Pancreas (tissue), 10 donors: ENCODE results near the gene FOSL1. TPM values are rescaled to one million over a fixed set of nuclear protein-coding genes. Genes with fewer than 3 reads are reported as not detected.

Experiments
- ATAC-seq, 4 donors: fragments of 200-7000 bp; cut with Tn5 transposase; one replicate each; pipeline versions ENCODE4 v1.8.0 to v1.9.1; 2020; ENCODE audit warnings: mild to moderate bottlenecking in 4 of 4, moderate library complexity in 4 of 4
- DNase-seq, 6 donors: peaks; one replicate each; pipeline ENCODE4 v3.0.0-alpha.2; 2020
- FAIRE-seq: peaks from 2 replicates; lab custom pipeline; 2012; peaks lifted over from hg19 to GRCh38; lab: Jason Lieb, UNC
- H3K27ac ChIP-seq, 4 donors: fragments of 200-600 bp; sonication (generic); 1 replicate in 3 of 4; 2 replicates in 1 of 4; pipeline versions ENCODE4 v1.5.0 to v1.8.0; 2020
- H3K27me3 ChIP-seq, 4 donors: fragments of 200-600 bp; one replicate each; pipeline ENCODE4 v1.8.0; 2021
- H3K36me3 ChIP-seq, 3 donors: fragments of 200-600 bp; sonication (generic) in 1 of 3; one replicate each; pipeline versions ENCODE4 v1.5.0 to v1.8.0; 2020 to 2021
- H3K4me1 ChIP-seq, 3 donors: fragments of 200-600 bp; one replicate each; pipeline ENCODE4 v1.8.0; 2021
- H3K4me3 ChIP-seq, 4 donors: fragments of 200-600 bp; sonication (generic) in 2 of 4; one replicate each; pipeline versions ENCODE4 v1.5.0 to v1.8.0; 2020 to 2021
- H3K9me3 ChIP-seq, 4 donors: fragments of 200-600 bp; one replicate each; pipeline ENCODE4 v1.8.0; 2021
- CTCF ChIP-seq, 4 donors: fragments of 200-600 bp; sonication (generic) in 3 of 4; IDR thresholded peaks; one replicate each; pipeline versions ENCODE4 v1.5.0 to v1.8.0; 2021; ENCODE audit warnings: antibody characterized with exemption in 4 of 4
- WGBS, 2 donors: extraction: QIAGEN DNeasy Blood & Tissue Kit; methylation state at CpG; one replicate each; pipeline ENCODE4 v1.1.7; 2013; 5-methylcytosine and 5-hydroxymethylcytosine counted together
- intact Hi-C, 3 donors: fragments of 100-400 bp; cut with DNase I; formaldehyde crosslinking; loops; one replicate each; pipeline versions ENCODE4 v1.11.1 to v1.14.2; 2022
- polyA plus RNA-seq, 2 donors: library from polyadenylated mRNA; stranded (reverse); fragments of 200-250 nt; gene quantifications; one replicate each; pipeline ENCODE4 v1.2.3, GENCODE V29; 2013
- total RNA-seq, 6 donors: library from RNA; stranded (reverse); fragmentation: NEBNext Ultra II Directional in 4 of 6; extraction: Animal tissue kit (Norgen Biotek cat#: 25700) in 4 of 6; gene quantifications; one replicate each; pipeline versions ENCODE4 v1.2.1 to v1.2.4, GENCODE V29; 2021 to 2023
- donor health status: healthy with polysubstance abuse.
- donor health status: DM: no; HTN: no; CAD: no; lungs with moderate emphysema.
- donor health status: DM: no; HTN: no; CAD: no.
- donor health status: control.
- donor health status: control.
- donor health status: Bipolar disorder and iron deficiency.
- donor health status: DM: yes; HTN: yes; CAD: no.
- donor health status: DM: no; HTN: no; CAD: no.
- donor health status: DM: no; HTN: no; CAD: no.
- donor health status: DM: yes; HTN: yes; CAD: no.

Gene FOSL1
- total and polyA plus RNA-seq, 8 donors = 0.19 to 4.3 (median 0.69) TPM

- DNase-seq (no peak), FAIRE-seq (no peak), ATAC-seq (no peak)
- intact Hi-C loops = no loop called here
- Histone ChIP-seq H3K27ac (no peak overlapping the region), H3K36me3 (peaks cover 4 to 15% (median 8%) of the 10 kb centered on the region in 3 donors), H3K27me3 (no peaks in the 10 kb centered on the region), H3K4me1 (peaks cover 3 to 11% (median 4%) of the 10 kb centered on the region in 3 donors), H3K4me3 (no peak overlapping the region), H3K9me3 (no peaks in the 10 kb centered on the region)
- TF ChIP-seq CTCF (IDR thresholded peaks at IDR 0.05) = no peak
- WGBS, 2 donors = 95 to 96% methylated on average over 6 of the region's 6 CpGs
Measured at GRCh38 chr11:65853246-65853979, 46.8 kb downstream of the FOSL1 start.

- intact Hi-C loops = no loop called here
Measured at GRCh38 chr11:65852508-65853245, 47.5 kb downstream of the FOSL1 start.

GRCh38 chr11:65851811-65852507 lies 48.2 kb downstream of the FOSL1 start:
- H3K4me3 ChIP-seq = no peak overlapping the region
- FAIRE-seq (no peak), ATAC-seq (no peak), DNase-seq (no peak)
- TF ChIP-seq CTCF (IDR thresholded peaks at IDR 0.05) = no peak
- intact Hi-C loops = no loop called here
- H3K9me3 ChIP-seq = no peaks in the 10 kb centered on the region
- WGBS, 2 donors = 93 to 95% methylated on average over 10 of the region's 10 CpGs
- peaks cover 3 to 11% (median 4%) of the 10 kb centered on the region in 3 donors for H3K4me1 ChIP-seq
- H3K27ac ChIP-seq = no peak overlapping the region
- no peaks in the 10 kb centered on the region for H3K27me3 ChIP-seq
- H3K36me3 ChIP-seq = peaks cover 4 to 15% (median 8%) of the 10 kb centered on the region in 3 donors

More at GRCh38 chr11:65852508-65853245, 47.5 kb downstream of the FOSL1 start:
- 95 to 96% methylated on average over 31 to 33 of the region's 33 CpGs for WGBS, 2 donors
- DNase-seq (peak in 4 of 6 donors; percentile 18 to 78 (median 45)), FAIRE-seq (no peak), ATAC-seq (no peak)
- no peaks in the 10 kb centered on the region for H3K27me3 ChIP-seq
- H3K4me1 ChIP-seq = peaks cover 3 to 11% (median 4%) of the 10 kb centered on the region in 3 donors
- peaks cover 4 to 15% (median 8%) of the 10 kb centered on the region in 3 donors for H3K36me3 ChIP-seq
- no peak for TF ChIP-seq CTCF (IDR thresholded peaks at IDR 0.05)
- no peak overlapping the region for H3K27ac ChIP-seq
- no peak overlapping the region for H3K4me3 ChIP-seq
- no peaks in the 10 kb centered on the region for H3K9me3 ChIP-seq

- ATAC-seq = peak in 2 of 4 donors; percentile 12 to 13
Measured at GRCh38 chr11:65851083-65851579, 49.1 kb downstream of the FOSL1 start.

More at GRCh38 chr11:65851083-65851579, 49.1 kb downstream of the FOSL1 start:
- peaks cover 2 to 6% (median 3%) of the 10 kb centered on the region in 3 donors for H3K4me1 ChIP-seq
- H3K9me3 ChIP-seq = no peaks in the 10 kb centered on the region
- H3K27ac ChIP-seq = no peak overlapping the region
- H3K36me3 ChIP-seq = peaks cover 4 to 15% (median 8%) of the 10 kb centered on the region in 3 donors
- intact Hi-C loops = no loop called here
- no peaks in the 10 kb centered on the region for H3K27me3 ChIP-seq
- no peak for FAIRE-seq
- TF ChIP-seq CTCF (IDR thresholded peaks at IDR 0.05) = peak in 1 of 4 donors; percentile 10
- 91 to 92% methylated on average over 14 of the region's 14 CpGs for WGBS, 2 donors
- no peak overlapping the region for H3K4me3 ChIP-seq
- peak in 2 of 6 donors; percentile 20 to 32 for DNase-seq
